Erythroblast (primary cell): Measurements from ENCODE around the gene NTPCR.

Experiments used
- DNase-seq, 2 experiments: peaks; one replicate each; lab custom pipeline; 2025; lab: John Stamatoyannopoulos, UW
- GATA1 ChIP-seq: IDR thresholded peaks from 2 replicates; pipeline ENCODE4 v1.6.1; 2011; ENCODE audit warnings: low read depth, mild to moderate bottlenecking, control low read depth, low read length, moderate library complexity
- POLR2A ChIP-seq: IDR thresholded peaks from 2 replicates; pipeline ENCODE4 v1.6.1; 2011; ENCODE audit warnings: mild to moderate bottlenecking, low read length

Gene NTPCR

DNA sequence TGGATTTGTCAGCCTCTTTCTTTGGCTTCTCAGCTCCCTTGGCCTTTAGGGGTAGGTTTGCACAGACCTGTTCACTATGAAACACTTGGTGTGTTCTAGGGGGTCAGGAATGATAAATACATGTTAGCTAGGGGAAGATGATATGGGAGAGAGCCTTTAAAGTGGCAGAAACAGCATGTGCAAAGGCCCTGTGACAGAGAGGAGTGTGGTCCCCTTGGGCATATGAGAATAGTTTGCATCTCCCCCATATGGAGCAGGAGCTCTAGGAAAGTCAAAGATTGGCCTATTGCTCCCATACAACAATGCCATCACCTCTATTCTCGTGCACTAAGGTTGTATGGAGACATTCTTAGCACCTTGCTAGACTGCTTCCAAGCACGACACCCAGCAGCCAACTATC, 10.7 kb upstream of the NTPCR start:
- no peak for TF ChIP-seq GATA1
- no peak for TF ChIP-seq POLR2A
- no peak for DNase-seq

GRCh38 chr1:232940262-232940661, 10.1 kb upstream of the NTPCR start:
- TF ChIP-seq GATA1 = no peak
- TF ChIP-seq POLR2A = no peak
- DNase-seq = no peak

- TF ChIP-seq GATA1 (no peak), POLR2A (no peak)
Observed at GRCh38 chr1:232942413-232943294, 7.8 kb upstream of the NTPCR start.

DNA sequence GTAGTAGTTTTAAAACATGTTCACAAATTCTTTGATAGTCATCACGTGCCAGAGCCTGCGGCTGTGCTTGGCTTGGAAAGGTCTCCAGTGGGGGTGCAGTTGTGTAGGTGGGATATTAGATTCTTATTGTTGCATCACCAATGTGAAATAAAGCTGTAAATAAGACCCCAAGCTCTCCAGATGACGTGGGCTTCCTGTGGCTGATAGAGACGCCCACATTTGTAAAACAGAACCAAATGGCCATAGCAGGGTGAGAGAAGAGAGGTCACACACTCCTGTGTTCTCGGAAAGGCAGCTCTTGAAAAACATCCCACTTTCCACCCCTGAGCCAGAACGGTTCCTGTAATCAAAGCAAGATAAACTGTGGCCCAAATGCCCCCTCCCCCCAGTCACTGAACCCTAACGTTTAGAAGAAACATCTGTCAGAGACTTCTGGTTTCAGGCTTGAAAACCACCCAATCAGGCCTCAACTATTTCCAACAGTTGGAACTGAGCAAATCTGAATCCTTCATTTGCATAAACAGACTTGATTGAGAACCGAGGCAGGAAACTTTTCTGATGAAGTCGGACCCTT, 6.6 kb upstream of the NTPCR start:
- TF ChIP-seq GATA1 (no peak), POLR2A (no peak)
- no peak for DNase-seq

More at GRCh38 chr1:232942413-232943294, 7.8 kb upstream of the NTPCR start:
- no peak for DNase-seq

GRCh38 chr1:232944347-232944746, 6.1 kb upstream of the NTPCR start:
- TF ChIP-seq GATA1 (no peak), POLR2A (no peak)

DNA sequence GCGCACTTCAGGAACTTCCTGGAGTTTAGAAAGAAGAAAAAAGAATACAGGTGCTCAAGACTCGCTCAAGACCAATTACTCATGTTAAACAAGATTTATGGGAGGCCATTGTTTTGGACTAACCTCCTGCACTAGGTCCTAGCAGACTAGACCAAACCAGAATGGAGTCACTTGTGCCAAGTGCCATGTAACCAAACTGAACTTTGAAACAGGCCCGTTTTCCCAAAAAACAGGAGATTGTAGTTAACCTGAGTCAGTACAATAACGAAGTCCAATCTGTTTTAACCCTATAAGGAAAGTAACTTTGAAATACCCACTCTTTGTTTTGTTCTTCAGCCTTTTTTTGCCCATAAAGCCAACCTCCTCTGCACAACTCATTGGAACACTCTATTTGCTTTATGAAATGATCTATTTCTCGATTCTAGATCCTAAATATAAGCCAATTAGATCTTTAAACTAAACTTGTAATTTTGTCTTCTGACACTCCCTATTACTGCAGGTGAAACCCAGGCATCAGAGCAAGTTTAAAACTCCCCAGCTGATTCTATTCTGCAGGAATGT, 695 bp upstream of the NTPCR start:
- peak in 1 of 2 experiments; percentile 29 for DNase-seq

More at GRCh38 chr1:232944347-232944746, 6.1 kb upstream of the NTPCR start:
- no peak for DNase-seq

GRCh38 chr1:232951180-232951579, 769 bp downstream of the NTPCR start:
- TF ChIP-seq GATA1 (no peak), POLR2A (no peak)
- DNase-seq = peak; percentile 38 to 40

More for the DNA sequence above, 695 bp upstream of the NTPCR start:
- TF ChIP-seq POLR2A (no peak), GATA1 (no peak)

DNA sequence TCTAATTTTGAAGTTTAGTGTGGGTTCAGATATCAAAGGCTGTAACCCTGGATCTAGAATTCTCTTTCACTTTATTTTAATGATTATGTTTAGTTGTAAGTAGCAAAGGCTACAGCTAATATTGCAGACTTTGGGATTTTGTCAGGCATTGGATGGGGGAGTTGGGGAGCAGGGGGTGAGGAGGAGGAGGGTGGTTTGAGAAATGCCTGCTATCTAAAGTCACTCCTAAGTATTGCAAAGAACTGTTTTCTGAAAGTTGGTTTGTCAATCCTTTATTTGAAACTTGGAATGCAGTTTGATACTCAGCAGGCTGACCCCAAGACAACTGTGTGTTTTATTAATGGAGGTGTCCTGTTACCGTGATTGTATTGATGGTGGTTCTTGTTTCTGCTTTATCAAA, 1.2 kb downstream of the NTPCR start:
- no peak for DNase-seq
- TF ChIP-seq POLR2A (no peak), GATA1 (no peak)

DNA sequence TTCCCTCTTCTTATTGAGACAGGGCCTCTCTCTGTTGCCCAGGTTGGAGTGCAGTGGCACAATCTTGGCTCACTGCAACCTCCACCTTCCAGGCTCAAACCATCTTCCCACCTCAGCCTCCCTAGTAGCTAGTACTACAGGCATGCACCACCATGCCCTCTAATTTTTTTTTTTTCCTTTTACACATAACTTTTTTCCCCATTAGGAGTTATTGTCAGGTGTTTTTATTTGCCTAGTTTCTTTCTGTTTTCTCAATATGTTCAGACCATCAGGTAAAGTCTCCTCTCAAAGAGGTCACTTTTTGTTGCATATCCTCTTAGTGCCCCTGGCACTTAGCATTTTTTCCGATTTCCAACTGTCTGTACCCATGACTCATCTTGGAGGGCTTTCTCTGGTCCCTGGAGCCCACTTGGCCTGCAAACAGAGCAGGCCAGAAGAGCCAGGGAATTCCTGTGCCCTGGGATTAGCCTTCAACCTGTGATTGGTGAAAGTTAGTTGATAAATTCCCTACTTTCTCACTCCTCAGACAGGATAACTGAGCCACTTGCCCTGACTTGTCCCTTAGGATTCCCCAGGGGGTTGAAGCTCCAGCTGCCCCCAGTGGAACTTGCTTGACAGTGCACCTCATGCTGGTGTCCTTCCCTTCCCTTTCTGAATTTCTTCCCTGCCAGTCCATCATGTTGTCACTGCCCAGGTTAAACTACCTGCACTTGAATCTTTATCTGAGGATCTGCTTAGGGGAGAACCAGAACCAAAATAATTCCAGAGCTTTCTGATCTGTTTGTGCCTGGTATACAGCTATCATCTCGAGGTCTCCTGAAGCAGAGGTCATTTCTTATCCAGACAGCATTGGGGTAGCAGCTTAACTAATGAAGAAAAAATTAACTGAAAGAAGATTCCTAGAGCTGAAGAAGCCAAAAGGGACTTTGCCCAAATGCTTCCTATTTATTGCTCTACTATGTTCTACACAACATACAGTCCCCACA, 2.4 kb downstream of the NTPCR start:
- peak; percentile 23 to 51 for DNase-seq
- TF ChIP-seq GATA1 (no peak), POLR2A (no peak)

- TF ChIP-seq POLR2A = no peak
- no peak for TF ChIP-seq GATA1
Observed at GRCh38 chr1:232954594-232955365, 4.4 kb downstream of the NTPCR start.

GRCh38 chr1:232956081-232956480, 5.7 kb downstream of the NTPCR start:
- no peak for DNase-seq
- TF ChIP-seq POLR2A = no peak
- no peak for TF ChIP-seq GATA1

More at GRCh38 chr1:232954594-232955365, 4.4 kb downstream of the NTPCR start:
- DNase-seq = no peak

DNA sequence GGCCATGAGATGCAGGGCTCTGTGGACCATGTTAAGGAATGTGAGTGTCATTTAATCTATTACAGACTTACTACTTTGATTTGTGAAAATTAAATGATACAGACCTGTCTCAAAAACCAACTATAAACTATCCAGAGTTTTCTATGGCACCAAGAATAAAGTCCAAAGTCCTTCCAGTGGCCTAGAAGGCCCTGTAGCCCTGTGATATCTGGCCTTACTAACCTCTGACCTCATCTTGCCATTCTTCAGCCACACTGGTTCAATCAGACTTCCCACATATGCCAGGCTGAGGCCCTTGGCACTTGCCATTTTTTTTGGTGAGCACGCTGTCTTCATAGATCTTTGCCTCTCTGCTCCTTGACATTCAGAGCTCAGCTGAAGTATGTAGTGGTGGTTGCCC, 7.7 kb downstream of the NTPCR start:
- TF ChIP-seq POLR2A (no peak), GATA1 (no peak)
- no peak for DNase-seq
